Right atrium auricular region (tissue), 2 donors: Measurements from ENCODE around the gene PSKH1. TPM values are rescaled to one million over a fixed set of nuclear protein-coding genes. Genes with fewer than 3 reads are reported as not detected.

ENCODE experiments used
- DNase-seq: peaks from one replicate; pipeline ENCODE4 v3.0.0-alpha.2; 2019; ENCODE audit warnings: low spot score
- H3K27ac ChIP-seq, 2 donors: fragments of 200-600 bp; sonication (generic); 1 replicate in 1 of 2; 2 replicates in 1 of 2; pipeline ENCODE4 v1.5.1; 2016 to 2019
- H3K27me3 ChIP-seq, 2 donors: fragments of 200-600 bp; sonication (generic); one replicate each; pipeline versions ENCODE4 v1.5.1 to v1.6.0; 2017 to 2019
- H3K36me3 ChIP-seq: fragments of 200-600 bp; sonication (generic); one replicate; pipeline ENCODE4 v1.5.1; 2016
- H3K4me1 ChIP-seq, 2 donors: fragments of 200-600 bp; sonication (generic); one replicate each; pipeline versions ENCODE4 v1.5.1 to v1.6.0; 2017 to 2019
- H3K4me3 ChIP-seq, 2 donors: fragments of 200-600 bp; sonication (generic); 1 replicate in 1 of 2; 2 replicates in 1 of 2; pipeline ENCODE4 v1.5.1; 2017 to 2019; ENCODE audit warnings: mild to moderate bottlenecking in 1 of 2, moderate library complexity in 1 of 2
- H3K9me3 ChIP-seq, 2 donors: fragments of 200-600 bp; sonication (generic); one replicate each; pipeline ENCODE4 v1.5.1; 2019
- total RNA-seq, 2 donors: library from RNA; depleted of rRNA; stranded (reverse); fragments of >200 nt; gene quantifications; one replicate each; pipeline ENCODE4 v1.1.0, GENCODE V29; 2016
- TF ChIP-seq, protein P1 (sequence below), 2 donors: fragments of 200-600 bp; sonication (generic); IDR thresholded peaks; one replicate each; pipeline ENCODE4 v1.5.1; 2019; ENCODE audit warnings: antibody characterized with exemption in 2 of 2

PSKH1 gene
- total RNA-seq, 2 donors from 2014 or later = 18.4 to 23.2 TPM

DNA sequence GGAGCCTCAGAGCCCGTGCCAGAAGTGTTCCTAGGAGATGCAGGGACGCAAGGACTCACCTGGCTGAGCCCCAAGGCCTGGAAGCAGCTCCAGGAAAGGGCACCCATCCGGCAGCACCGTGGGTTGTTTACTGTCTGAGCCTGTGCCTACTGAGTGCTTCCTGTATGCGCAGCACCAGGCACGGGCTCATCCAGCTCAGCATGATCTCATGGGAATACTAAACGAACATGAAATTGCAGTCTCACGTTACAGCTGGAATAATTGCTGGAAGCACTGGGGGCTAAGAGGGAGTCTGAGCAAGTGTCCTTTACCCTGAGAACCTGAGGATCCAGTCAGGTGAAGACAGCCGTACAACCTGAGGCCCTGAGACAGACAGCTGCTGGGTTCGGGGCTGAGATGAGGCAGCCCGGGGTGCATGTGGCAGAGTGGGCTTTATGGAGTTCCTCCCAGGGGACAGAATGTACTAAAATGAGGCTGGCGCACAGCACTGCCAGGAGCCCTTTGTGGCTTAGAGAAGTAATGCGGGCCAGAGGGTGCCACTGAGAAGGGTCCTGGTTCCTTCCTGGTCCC is 33.2 kb downstream of the PSKH1 start:
- no peaks in the 10 kb centered on the region for H3K27me3 ChIP-seq
- DNase-seq = no peak
- no peaks in the 10 kb centered on the region for H3K9me3 ChIP-seq
- no peak overlapping the region for H3K4me3 ChIP-seq
- TF ChIP-seq, protein P1, sequence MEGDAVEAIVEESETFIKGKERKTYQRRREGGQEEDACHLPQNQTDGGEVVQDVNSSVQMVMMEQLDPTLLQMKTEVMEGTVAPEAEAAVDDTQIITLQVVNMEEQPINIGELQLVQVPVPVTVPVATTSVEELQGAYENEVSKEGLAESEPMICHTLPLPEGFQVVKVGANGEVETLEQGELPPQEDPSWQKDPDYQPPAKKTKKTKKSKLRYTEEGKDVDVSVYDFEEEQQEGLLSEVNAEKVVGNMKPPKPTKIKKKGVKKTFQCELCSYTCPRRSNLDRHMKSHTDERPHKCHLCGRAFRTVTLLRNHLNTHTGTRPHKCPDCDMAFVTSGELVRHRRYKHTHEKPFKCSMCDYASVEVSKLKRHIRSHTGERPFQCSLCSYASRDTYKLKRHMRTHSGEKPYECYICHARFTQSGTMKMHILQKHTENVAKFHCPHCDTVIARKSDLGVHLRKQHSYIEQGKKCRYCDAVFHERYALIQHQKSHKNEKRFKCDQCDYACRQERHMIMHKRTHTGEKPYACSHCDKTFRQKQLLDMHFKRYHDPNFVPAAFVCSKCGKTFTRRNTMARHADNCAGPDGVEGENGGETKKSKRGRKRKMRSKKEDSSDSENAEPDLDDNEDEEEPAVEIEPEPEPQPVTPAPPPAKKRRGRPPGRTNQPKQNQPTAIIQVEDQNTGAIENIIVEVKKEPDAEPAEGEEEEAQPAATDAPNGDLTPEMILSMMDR (IDR thresholded peaks at IDR 0.05) = no peak
- peaks cover 0 to 51% of the 10 kb centered on the region in 2 donors for H3K4me1 ChIP-seq
- H3K36me3 ChIP-seq = peaks cover 10% of the 10 kb centered on the region
- peak overlapping the region; percentile 20 to 22 for H3K27ac ChIP-seq

DNA sequence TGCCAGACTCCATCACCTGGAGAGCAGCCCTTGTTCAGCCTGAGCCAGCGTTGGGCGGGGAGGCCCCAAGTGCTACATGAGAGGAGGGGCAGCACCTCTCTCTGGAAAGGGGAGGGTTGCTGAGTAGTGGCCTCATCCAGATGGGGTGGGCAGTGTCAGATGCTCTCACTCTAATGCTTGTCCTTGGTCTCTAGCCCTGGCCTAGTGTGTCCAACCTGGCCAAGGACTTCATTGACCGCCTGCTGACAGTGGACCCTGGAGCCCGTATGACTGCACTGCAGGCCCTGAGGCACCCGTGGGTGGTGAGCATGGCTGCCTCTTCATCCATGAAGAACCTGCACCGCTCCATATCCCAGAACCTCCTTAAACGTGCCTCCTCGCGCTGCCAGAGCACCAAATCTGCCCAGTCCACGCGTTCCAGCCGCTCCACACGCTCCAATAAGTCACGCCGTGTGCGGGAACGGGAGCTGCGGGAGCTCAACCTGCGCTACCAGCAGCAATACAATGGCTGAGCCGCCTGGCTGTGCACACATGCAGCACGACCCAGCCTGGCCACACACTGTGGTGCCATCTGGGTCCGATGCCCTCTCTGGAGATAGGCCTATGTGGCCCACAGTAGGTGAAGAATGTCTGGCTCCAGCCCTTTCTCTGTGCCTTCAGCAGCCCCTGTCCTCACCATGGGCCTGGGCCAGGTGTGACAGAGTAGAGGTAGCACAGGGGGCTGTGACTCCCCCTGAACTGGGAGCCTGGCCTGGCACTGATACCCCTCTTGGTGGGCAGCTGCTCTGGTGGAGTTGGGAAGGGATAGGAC is 34.3 kb downstream of the PSKH1 start:
- H3K36me3 ChIP-seq = peaks cover 10% of the 10 kb centered on the region
- no peak overlapping the region for H3K27ac ChIP-seq
- no peaks in the 10 kb centered on the region for H3K27me3 ChIP-seq
- no peak for DNase-seq
- TF ChIP-seq, protein P1 (IDR thresholded peaks at IDR 0.05) = no peak
- H3K4me1 ChIP-seq = peaks cover 0 to 40% of the 10 kb centered on the region in 2 donors
- H3K9me3 ChIP-seq = no peaks in the 10 kb centered on the region
- no peak overlapping the region for H3K4me3 ChIP-seq

DNA sequence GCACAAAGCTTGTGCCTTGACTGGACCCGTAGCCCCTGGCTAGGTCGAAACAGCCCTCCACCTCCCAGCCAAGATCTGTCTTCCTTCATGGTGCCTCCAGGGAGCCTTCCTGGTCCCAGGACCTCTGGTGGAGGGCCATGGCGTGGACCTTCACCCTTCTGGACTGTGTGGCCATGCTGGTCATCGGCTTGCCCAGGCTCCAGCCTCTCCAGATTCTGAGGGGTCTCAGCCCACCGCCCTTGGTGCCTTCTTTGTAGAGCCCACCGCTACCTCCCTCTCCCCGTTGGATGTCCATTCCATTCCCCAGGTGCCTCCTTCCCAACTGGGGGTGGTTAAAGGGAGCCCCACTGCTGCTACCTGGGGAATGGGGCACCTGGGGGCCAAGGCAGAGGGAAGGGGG is 35.1 kb downstream of the PSKH1 start:
- Histone ChIP-seq H3K27ac (no peak overlapping the region), H3K27me3 (no peaks in the 10 kb centered on the region), H3K9me3 (no peaks in the 10 kb centered on the region), H3K4me3 (no peak overlapping the region), H3K36me3 (peaks cover 10% of the 10 kb centered on the region), H3K4me1 (peaks cover 0 to 32% of the 10 kb centered on the region in 2 donors)
- TF ChIP-seq, protein P1 (IDR thresholded peaks at IDR 0.05) = no peak
- no peak for DNase-seq

DNA sequence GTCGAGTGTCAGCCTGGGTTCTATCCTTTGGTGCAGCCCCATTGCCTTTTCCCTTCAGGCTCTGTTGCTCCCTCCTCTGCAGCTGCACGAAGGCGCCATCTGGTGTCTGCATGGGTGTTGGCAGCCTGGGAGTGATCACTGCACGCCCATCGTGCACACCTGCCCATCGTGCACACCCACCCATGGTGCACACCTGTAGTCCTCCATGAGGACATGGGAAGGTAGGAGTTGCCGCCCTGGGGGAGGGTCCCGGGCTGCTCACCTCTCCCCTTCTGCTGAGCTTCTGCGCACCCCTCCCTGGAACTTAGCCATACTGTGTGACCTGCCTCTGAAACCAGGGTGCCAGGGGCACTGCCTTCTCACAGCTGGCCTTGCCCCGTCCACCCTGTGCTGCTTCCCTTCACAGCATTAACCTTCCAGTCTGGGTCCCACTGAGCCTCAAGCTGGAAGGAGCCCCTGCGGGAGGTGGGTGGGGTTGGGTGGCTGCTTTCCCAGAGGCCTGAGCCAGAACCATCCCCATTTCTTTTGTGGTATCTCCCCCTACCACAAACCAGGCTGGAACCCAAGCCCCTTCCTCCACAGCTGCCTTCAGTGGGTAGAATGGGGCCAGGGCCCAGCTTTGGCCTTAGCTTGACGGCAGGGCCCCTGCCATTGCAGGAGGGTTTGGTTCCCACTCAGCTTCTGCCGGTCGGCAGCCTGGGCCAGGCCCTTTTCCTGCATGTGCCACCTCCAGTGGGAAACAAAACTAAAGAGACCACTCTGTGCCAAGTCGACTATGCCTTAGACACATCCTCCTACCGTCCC is 35.7 kb downstream of the PSKH1 start:
- DNase-seq = no peak
- Histone ChIP-seq H3K4me3 (no peak overlapping the region), H3K9me3 (no peaks in the 10 kb centered on the region), H3K36me3 (peaks cover 10% of the 10 kb centered on the region), H3K27me3 (no peaks in the 10 kb centered on the region), H3K27ac (no peak overlapping the region), H3K4me1 (peaks cover 0 to 27% of the 10 kb centered on the region in 2 donors)
- TF ChIP-seq, protein P1 (IDR thresholded peaks at IDR 0.05) = peak; percentile 86 to 92

DNA sequence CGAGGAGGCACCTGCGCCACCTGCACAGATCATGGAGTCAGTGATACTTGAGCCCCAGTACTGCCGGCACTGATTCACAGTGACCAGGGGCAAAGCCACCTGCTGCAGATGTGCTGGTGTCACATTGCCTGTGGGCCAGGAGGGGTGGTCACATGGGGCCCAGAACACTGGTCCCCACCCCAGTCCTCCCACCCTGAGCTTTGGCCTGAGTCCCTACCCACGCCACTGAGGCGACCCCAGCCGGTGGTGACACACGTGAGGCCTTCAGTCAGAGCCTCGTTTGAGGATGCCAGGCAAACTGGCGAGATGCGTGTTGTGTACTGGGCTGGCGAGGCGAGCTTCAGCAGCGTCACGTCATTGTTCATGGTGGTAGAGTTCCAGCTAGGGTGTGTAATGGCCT is 37.1 kb downstream of the PSKH1 start:
- no peaks in the 10 kb centered on the region for H3K27me3 ChIP-seq
- no peak for DNase-seq
- peaks cover 10% of the 10 kb centered on the region for H3K36me3 ChIP-seq
- no peak overlapping the region for H3K4me3 ChIP-seq
- peaks cover 0 to 38% of the 10 kb centered on the region in 2 donors for H3K4me1 ChIP-seq
- TF ChIP-seq, protein P1 (IDR thresholded peaks at IDR 0.05) = no peak
- no peak overlapping the region for H3K27ac ChIP-seq
- no peaks in the 10 kb centered on the region for H3K9me3 ChIP-seq
